ENCODE data around the gene MBOAT1.

Gene MBOAT1

DNA sequence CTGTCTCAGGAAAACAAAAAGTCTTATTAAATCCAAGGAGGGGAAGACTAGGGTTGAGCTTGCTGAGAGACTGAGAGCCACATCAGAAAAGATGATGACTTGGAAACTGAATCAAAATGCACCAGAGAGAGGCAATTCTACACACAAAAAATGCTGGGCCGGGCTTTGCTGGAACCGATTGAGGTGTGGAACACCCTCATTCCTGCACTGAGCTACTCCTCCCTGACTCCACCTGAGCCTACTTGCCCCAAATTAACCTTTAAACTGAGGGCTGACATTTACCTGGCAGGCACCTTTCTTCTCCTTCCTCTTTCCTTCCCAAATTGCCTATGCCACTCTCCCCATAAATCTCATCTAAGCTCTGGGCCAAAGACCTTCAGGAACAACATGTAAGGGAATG, 40.8 kb upstream of the MBOAT1 start:
- no peak for TF ChIP-seq POLR2AphosphoS5 (IDR thresholded peaks at IDR 0.05; ENCODE audit: low read depth)
- no peak for TF ChIP-seq REST (IDR thresholded peaks at IDR 0.05; ENCODE audit: insufficient replicate concordance, low read depth)
- no peak for TF ChIP-seq CTCF (IDR thresholded peaks at IDR 0.05; ENCODE audit: insufficient read depth, low read length)
- no peaks in the 10 kb centered on the region for H3K27me3 ChIP-seq (ENCODE audit: insufficient read depth, poor library complexity, severe bottlenecking)
- no peak overlapping the region for H3K4me3 ChIP-seq (replicated peaks; ENCODE audit: insufficient read depth, low read length)
- DNase-seq (ENCODE audit: low read depth in 1 of 2, low spot score in 1 of 2), result no peak
- H3K27ac ChIP-seq (replicated peaks), result no peak overlapping the region

GRCh38 chr6:20252311-20252710, 40.0 kb upstream of the MBOAT1 start:
- DNase-seq (ENCODE audit: low read depth in 1 of 2, low spot score in 1 of 2), result no peak
- no peak overlapping the region for H3K4me3 ChIP-seq (replicated peaks; ENCODE audit: insufficient read depth, low read length)
- TF ChIP-seq POLR2AphosphoS5 (IDR thresholded peaks at IDR 0.05; ENCODE audit: low read depth), result no peak
- TF ChIP-seq SPI1 (IDR thresholded peaks at IDR 0.05; ENCODE audit: borderline replicate concordance, low read depth), result no peak
- no peak for TF ChIP-seq CTCF (IDR thresholded peaks at IDR 0.05; ENCODE audit: insufficient read depth, low read length)
- no peak for TF ChIP-seq GABPA (IDR thresholded peaks at IDR 0.05; ENCODE audit: low read depth)
- no peak overlapping the region for H3K27ac ChIP-seq (replicated peaks)
- no peaks in the 10 kb centered on the region for H3K27me3 ChIP-seq (ENCODE audit: insufficient read depth, poor library complexity, severe bottlenecking)

DNA sequence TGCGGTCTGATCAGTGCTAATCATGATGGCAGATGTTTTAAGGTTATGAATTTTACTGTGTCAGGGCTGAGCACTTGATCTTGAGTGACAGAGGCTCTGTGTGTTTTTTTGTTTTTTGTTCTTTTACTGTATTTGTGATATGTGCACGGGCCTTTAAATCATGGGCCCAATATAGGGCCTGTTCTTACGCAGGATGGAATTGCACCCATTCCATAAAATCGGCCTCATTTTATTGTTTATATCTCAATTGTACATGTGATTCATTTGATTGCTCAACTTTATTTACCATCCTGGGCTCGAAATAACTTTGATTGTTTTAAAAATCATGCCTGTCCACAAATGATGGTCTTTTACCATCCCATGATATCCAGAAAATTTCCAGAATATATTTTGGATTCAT, 39.3 kb upstream of the MBOAT1 start:
- Histone ChIP-seq H3K4me3 (replicated peaks; ENCODE audit: insufficient read depth, low read length) (no peak overlapping the region), H3K27ac (replicated peaks) (no peak overlapping the region), H3K27me3 (ENCODE audit: insufficient read depth, poor library complexity, severe bottlenecking) (no peaks in the 10 kb centered on the region)
- DNase-seq (ENCODE audit: low read depth in 1 of 2, low spot score in 1 of 2), result no peak
- no peak for TF ChIP-seq REST (IDR thresholded peaks at IDR 0.05; ENCODE audit: insufficient replicate concordance, low read depth)
- TF ChIP-seq SPI1 (IDR thresholded peaks at IDR 0.05; ENCODE audit: borderline replicate concordance, low read depth), result no peak
- TF ChIP-seq CTCF (IDR thresholded peaks at IDR 0.05; ENCODE audit: insufficient read depth, low read length), result no peak
- TF ChIP-seq GABPA (IDR thresholded peaks at IDR 0.05; ENCODE audit: low read depth), result no peak
- TF ChIP-seq POLR2AphosphoS5 (IDR thresholded peaks at IDR 0.05; ENCODE audit: low read depth), result no peak

GRCh38 chr6:20246125-20246524, 33.9 kb upstream of the MBOAT1 start:
- Histone ChIP-seq H3K27ac (replicated peaks) (no peak overlapping the region), H3K4me3 (replicated peaks; ENCODE audit: insufficient read depth, low read length) (no peak overlapping the region), H3K27me3 (ENCODE audit: insufficient read depth, poor library complexity, severe bottlenecking) (no peaks in the 10 kb centered on the region)
- no peak for DNase-seq (ENCODE audit: low read depth in 1 of 2, low spot score in 1 of 2)
- no peak for TF ChIP-seq POLR2AphosphoS5 (IDR thresholded peaks at IDR 0.05; ENCODE audit: low read depth)
- TF ChIP-seq REST (IDR thresholded peaks at IDR 0.05; ENCODE audit: insufficient replicate concordance, low read depth), result no peak
- no peak for TF ChIP-seq SPI1 (IDR thresholded peaks at IDR 0.05; ENCODE audit: borderline replicate concordance, low read depth)
- no peak for TF ChIP-seq GABPA (IDR thresholded peaks at IDR 0.05; ENCODE audit: low read depth)
- TF ChIP-seq CTCF (IDR thresholded peaks at IDR 0.05; ENCODE audit: insufficient read depth, low read length), result no peak

All from HL-60 (cell line).